GM18511 (cell line): ENCODE data around the gene SFSWAP.
"Not testable (repeated sequence)": the region's sequence is repeated elsewhere in the genome, so short reads cannot be mapped to it uniquely, and the experiment has no call there.

ENCODE experiments used
- ATAC-seq: cut with Tn5 transposase; IDR thresholded peaks from one replicate; pipeline ENCODE4 v1.9.1; 2021; ENCODE audit warnings: mild to moderate bottlenecking, moderate library complexity; ENCODE audit not compliant: unreplicated experiment

Gene SFSWAP

DNA sequence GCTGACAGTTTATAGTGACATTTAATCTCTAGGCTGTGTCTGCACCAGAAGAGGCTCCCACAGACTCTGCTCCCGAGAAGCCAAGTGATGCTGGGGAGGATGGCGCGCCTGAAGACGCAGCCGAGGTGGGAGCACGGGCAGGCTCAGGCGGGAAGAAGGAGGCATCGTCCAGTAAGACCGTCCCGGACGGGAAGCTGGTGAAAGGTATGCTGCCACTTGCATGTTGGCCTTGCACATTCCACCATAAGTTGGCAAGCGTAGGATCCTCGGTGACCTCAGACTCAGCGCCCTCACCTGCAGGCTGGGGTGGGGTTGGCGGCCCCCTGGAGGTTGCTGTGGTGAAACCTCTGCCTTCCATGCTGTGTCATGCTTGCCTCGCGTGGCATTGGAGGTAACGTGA is 45.6 kb downstream of the SFSWAP start:
- ATAC-seq: no peak

DNA sequence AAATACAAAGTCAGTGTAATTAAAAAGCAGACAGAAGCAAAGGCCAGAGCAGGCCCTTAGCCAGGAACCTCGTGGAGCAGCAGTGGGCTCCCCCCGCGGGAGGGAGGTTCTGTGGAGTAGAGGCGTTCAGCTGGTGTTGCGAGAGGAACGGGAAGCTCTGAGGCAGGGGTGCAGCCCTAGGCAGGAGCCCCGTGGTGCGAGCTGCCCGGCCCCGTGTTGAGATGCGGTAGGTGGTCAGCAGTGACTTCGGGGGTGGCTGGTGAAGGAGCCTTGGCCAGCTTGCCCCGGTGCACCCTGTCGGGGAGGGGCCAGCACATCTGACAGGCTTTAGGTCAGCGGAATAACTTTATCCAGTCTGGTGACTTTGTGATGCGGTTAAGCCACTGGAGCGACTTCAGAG is 46.2 kb downstream of the SFSWAP start:
- ATAC-seq: no peak

- ATAC-seq: no peak
These were observed 47.3 kb downstream of the SFSWAP start for GRCh38 chr12:131758016-131758739.

DNA sequence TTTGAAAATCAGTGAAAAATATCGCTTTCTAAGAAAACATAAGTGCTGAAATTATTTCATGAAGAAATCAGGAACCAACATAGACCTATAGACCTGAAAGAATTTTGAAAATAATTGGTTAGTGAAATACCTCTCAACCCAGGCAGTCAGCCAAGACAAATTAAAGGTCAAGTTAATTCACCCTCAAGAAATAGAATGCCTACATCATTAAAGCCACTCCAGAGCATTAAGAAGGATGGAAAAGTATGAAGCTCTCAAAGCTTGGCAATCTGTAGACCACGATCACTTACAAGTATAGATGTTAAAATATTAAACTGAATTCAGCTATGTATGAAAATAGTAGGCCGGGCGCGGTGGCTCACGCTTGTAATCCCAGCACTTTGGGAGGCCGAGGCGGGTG is 48.3 kb downstream of the SFSWAP start:
- ATAC-seq: no peak

GRCh38 chr12:131761638-131762037 is 50.7 kb downstream of the SFSWAP start:
- ATAC-seq: no peak

DNA sequence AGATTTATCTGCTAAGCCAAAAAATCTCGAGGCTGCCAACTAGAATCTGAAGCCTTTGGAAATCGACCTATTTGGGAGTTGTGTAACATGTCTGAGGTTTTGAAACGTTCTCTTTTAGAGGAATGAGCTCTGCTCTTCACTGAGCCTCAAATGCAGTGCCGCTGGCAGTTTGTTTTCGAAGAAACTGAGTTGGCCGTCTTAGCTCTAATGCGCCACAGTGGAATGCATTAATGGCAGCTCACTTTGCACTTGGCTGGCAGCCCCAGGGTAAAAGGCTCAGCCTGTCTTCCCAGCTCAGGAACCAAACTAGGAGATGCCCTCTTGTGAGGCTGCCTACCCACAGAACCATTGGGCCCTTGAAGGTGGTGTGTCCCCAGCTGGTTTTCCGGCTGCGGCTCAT is 53.8 kb downstream of the SFSWAP start:
- no peak for ATAC-seq

DNA sequence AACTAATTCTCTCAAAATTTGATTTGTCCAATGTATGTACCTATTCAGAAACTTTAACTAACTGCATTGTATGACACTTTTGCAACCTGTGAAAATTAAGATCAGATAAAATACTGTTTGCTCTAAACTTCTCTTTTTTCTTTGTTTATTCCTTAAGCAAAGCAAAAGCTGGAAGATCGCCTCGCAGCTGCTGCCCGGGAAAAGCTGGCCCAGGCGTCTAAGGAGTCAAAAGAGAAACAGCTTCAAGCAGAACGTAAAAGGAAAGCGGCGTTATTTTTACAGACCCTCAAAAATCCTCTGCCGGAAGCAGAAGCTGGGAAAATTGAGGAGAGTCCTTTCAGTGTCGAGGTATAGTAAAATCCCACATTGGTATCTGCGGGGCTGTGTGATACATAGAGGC is 55.1 kb downstream of the SFSWAP start:
- no peak for ATAC-seq

DNA sequence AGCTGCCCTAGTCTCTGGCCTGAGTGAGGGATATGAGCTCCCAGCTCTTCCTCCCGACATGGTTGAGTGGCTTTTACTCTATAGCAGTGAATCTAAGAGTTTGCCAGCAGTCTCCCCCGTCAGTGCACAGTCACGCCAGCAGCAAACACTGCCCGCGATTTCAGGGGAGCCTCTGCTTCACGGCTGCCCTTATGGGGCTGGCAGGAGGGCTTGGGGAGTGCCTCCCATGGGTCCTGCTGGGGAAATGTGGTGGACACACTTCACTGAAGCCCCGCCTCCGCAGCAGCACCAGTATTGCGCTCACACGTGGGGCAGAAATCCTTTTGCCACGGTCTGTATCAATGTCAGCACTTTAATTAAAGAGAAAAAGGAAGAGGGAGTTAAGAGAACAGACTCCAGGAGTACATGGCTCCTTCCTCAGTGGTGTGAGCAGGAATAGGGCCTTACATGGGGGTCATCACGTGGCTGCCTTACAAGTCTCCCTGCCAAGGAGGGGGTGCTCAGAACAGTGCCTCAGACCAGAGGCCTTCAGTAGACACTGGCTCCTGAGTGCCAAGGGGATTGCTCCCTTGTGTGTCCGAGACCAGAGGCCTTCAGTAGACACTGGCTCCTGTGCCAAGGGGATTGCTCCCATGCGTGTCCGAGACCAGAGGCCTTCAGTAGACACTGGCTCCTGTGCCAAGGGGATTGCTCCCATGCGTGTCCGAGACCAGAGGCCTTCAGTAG is 55.7 kb downstream of the SFSWAP start:
- ATAC-seq: no peak

DNA sequence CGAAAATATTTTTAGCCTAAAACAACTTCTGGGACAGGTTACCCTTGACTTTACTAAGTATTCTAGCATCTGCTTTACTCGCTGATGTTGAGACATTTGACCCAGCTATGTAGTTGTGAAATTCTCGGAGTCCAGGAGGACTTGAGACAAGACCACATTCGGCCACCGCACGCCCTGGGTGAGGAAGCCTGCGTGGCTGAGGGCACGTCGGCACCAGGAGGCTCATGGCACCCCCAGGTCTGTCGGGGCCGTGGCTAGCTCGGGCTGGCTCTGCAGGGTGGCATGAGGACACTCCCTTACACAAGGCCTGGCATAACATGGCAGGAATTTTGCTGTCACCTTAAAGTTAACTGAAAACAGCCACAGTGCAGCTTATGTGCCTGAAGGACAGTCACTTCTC is 59.2 kb downstream of the SFSWAP start:
- ATAC-seq: no peak

DNA sequence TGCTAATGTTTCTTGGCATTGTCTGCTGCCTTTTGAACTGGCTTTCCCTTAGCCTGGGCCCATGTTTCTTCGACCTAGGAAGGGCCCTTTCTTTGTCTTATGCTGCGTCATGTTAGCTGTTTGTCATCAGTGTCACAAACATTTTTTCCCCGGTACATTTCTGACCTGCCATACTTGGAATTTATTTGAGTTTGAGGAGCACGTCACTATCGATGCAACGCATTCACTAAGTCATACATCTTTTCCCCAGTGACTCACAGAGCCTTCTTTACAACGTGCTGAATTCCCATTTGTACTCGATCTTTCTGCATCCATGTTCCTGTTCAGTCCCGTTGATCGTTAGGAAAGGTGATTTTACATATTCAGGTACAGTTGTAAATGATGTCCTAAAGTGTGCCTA is 61.1 kb downstream of the SFSWAP start:
- ATAC-seq: no peak

GRCh38 chr12:131773582-131774221 is 62.8 kb downstream of the SFSWAP start:
- peak; percentile 90 for ATAC-seq

- ATAC-seq: no peak
These were observed 63.9 kb downstream of the SFSWAP start for GRCh38 chr12:131774576-131775391.

DNA sequence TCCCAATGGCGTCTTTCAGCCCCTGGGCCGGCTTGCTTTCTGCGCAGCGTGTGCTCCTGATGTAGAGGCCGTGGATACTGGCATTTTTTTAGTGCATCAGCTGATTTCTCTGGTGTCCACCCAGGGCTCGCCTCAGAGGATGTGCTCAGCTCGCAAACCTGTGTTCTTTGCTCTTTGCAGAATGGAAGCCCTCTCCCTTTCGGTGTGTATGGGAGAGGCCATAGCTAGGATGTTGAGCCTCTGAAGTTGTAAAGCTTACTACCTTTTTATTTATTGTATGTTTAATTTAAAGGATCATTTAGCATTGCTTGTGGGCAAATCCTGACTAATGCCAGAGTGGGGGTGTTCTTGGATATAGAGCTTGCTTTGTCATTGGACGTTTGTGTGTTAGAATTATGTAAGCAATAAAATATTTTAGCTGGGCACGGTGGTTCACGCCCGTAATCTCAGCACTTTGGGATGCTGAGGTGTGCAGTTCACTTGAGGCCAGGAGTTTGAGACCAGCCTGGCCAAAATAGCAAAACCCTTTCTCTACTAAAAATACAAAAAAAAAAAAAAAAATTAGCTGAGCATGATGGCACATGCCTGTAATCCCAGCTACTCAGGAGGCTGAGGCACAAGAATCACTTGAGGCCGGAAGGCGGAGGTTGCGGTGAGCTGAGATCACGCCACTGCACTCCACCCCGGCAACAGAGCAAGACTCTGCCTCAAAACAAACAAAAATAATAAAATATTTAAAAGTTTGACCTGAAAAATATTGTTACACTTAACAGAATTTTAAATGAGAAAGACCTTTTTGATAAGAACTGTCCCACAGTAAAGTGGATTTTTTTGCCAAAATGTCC is 64.7 kb downstream of the SFSWAP start:
- no peak for ATAC-seq

DNA sequence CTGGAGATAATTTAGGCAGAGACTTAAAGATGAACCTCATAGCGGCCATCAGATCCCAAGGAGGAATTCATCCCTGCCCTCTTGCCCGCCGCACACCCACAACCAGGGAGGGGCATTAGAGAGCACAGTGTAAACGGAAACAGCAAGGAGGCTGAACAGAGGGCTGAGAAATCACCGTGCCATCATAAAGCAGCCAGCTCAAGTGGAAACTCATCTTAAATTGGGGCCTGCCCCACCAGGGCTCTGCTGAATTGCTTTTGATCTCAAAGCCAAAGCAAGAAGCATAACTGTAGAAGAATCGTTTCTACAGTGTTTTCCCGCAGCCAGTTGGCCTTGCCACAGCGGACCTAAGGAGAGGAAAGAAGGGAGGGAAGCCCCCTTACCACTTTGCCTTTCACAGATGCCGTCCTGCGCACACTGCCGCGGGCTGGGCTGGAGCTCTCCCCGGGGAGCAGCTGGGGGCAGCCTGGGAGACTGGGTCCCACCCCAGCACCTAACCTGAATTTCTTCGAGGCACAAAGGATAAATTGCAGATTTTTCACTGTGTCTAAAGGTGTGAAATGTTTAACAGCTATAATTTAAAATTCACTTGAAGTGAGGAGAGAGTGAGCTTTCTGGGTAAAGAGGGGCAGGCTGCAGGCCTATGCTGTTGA is 65.5 kb downstream of the SFSWAP start:
- ATAC-seq: no peak

DNA sequence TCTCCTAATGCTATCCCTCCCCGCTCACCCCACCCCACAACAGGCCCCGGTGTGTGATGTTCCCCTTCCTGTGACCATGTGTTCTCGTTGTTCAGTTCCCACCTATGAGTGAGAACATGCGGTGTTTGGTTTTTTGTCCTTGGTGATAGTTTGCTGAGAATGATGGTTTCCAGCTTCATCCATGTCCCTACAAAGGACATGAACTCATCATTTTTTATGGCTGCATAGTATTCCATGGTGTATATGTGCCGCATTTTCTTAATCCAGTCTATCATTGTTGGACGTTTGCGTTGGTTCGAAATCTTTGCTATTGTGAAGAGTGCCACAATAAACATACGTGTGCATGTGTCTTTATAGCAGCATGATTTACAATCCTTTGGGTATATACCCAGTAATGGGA is 66.4 kb downstream of the SFSWAP start:
- ATAC-seq: not testable (repeated sequence)

DNA sequence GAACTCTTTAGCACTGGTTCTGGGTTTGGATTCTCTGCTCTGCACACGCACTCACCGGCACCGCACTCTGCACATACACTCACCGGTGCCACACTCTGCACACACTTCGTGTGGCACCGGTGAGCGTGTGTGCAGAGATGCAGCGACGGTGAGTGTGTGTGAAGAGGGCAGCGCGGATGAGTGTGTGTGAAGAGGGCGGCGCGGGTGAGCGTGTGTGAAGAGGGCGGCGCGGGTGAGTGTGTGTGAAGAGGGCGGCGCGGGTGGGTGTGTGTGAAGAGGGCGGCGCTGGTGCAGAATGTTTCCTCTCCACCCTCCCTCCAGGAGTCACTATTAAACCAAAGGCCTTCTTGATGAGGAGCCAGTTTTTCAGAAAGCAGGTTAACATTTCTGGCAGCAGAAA is 68.1 kb downstream of the SFSWAP start:
- ATAC-seq: no peak

GRCh38 chr12:131782061-131782460 is 71.2 kb downstream of the SFSWAP start:
- ATAC-seq: no peak

GRCh38 chr12:131783915-131784541 is 73.1 kb downstream of the SFSWAP start:
- ATAC-seq: no peak
